IPS-NIHi11 (cell line): Measurements from ENCODE around the gene NDUFAF7.
"Not testable (repeated sequence)": the region's sequence is repeated elsewhere in the genome, so short reads cannot be mapped to it uniquely, and the experiment has no call there.

Experiments used
- DNase-seq: peaks from one replicate; pipeline ENCODE4 v3.0.0; 2012; ENCODE audit warnings: mixed read lengths, low spot score

NDUFAF7 gene

GRCh38 chr2:37231241-37232130 lies at the start of gene NDUFAF7, which contains the start of gene CEBPZ:
Gene NDUFAF7, plus strand, starts transcription at chr2:37231658. Its CDS starts 48 bp downstream, at chr2:37231706.
Gene CEBPZ, minus strand, starts transcription at chr2:37231596. Its CDS starts 29 bp downstream, at chr2:37231567.
- DNase-seq = peak; percentile 95

GRCh38 chr2:37181726-37182684 lies 49.5 kb upstream of the NDUFAF7 start:
- DNase-seq = no peak

GRCh38 chr2:37188570-37188969 lies 42.9 kb upstream of the NDUFAF7 start, which contains the start of gene SULT6B1:
Gene SULT6B1, minus strand, starts transcription at chr2:37188670. Its CDS starts 30 bp downstream, at chr2:37188640.
- no peak for DNase-seq

DNA sequence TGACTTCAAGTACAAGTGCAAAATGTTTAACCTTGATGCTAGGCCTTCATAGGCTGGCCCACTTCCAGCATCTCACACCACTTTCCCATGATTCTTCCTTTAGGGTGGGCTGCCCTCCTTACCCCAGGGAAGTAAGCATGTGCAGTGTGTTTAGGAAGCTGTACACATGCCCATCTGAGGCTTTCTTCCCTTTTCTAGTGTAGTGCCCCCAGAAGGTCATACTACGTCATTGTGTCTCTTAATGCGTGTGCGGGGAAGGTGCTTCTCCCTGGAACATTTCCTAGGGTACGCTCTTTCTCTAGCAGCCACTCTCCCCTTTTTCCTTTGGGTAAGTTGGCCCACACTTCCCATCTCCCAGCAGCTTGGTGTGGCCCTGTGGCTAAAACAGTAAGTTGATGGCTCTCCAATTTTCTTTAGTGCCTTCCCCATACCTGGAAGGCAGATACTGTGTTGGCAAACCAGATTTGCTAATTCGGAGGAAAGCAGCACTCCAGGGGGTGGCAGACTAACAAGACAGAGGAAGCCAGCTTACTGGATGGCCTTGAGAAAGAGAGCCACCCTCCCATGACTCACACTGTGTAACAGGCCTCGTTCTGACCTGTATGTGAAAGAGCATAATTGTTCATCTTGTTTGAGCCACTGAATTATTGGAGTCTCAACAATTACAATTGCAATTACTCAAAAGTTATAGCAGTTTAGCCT lies 41.9 kb upstream of the NDUFAF7 start:
- DNase-seq = peak; percentile 68

- DNase-seq = no peak
Measured at GRCh38 chr2:37190290-37190689, 41.2 kb upstream of the NDUFAF7 start.

- no peak for DNase-seq
Measured at GRCh38 chr2:37191253-37191652, 40.2 kb upstream of the NDUFAF7 start.

GRCh38 chr2:37191747-37192146 lies 39.7 kb upstream of the NDUFAF7 start:
- no peak for DNase-seq

- DNase-seq = no peak
Measured at GRCh38 chr2:37192551-37192950, 38.9 kb upstream of the NDUFAF7 start.

DNA sequence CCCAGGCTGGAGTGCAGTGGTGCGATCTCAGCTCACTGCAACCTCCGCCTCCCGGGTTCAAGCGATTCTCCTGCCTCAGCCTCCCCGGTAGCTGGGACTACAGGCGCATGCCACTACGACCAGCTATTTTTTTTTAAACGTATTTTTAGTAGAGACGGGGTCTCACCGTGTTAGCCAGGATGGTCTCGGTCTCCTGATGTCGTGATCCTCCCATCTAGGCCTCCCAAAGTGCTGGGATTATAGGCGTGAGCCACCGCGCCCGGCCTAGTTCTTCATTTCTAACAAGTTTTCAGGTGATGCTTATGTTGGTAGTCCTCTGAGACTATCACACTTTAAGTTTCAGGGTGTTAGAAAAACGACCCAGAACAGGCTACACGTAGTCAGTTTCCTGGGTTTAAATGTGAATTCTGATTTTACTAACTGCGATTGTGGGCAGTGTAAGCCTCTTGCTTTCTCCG lies 35.6 kb upstream of the NDUFAF7 start:
- not testable (repeated sequence) for DNase-seq

DNA sequence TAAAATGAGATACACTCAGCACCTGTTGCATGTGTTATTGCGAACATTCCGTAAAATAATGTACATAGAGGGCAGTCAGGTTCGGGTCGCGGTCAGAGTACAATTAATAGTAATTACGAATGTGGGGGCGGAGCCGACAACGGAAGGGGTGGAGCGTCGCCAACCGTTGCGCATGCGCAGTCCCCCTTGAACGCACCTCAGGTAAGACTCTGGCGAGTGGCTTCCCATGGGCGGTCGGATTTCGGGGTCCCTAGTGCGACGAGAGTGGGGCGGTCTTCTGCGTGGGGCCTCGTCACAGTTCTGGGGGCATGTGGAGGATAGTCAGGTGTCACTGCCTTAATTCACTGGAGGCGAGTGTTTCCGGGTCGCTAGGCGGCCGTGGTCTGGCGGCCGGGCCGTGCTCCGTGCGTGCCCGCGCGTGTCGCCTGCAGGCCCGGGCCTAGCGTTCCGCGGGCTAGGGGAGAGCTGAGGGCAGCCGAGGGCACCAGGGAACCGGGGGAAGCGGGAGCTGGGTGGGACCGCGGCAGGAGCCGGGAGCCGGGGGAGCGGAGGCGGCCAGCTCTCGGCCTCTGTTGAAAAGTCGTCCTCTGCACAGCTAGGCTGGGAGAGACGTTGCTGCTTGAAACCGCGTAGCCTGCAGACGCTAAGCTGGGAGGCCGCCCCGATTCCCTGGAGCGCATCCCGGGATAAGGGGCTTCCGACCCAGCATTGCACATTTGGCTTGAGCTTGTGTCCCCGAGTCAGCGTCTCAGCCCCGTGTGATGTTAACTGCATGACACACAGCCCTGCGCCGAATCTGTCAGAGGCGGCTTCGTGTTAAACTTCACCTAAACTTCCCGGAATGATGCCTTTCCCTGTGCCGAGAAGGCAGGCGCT lies 34.9 kb upstream of the NDUFAF7 start, which contains the start of gene CEBPZOS:
TSS of gene CEBPZOS (plus strand) at position 177 of the 876 bp plus-strand sequence. CDS start 3,209 bp downstream, outside the sequence.
- DNase-seq = peak; percentile 72

GRCh38 chr2:37198681-37199065 lies 32.8 kb upstream of the NDUFAF7 start:
- DNase-seq = no peak

DNA sequence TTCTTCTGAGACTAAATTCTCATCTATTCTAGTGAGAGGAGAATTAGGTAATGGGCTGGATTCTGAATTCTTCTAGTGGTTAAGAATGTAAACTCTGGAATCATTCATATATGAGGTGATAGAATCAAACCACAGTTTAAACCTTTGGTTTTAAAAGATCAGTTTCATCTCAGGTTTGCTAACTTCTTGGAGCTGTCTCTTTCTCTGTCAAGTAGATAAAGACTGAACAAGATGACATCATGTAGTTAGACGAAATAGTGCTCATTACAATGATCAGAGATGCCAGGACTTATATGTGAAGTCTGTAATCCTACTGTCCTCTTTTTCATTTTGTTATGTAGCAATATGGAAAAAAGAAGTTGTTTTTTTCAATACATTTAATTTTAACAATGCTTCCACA lies 30.2 kb upstream of the NDUFAF7 start:
- no peak for DNase-seq

DNA sequence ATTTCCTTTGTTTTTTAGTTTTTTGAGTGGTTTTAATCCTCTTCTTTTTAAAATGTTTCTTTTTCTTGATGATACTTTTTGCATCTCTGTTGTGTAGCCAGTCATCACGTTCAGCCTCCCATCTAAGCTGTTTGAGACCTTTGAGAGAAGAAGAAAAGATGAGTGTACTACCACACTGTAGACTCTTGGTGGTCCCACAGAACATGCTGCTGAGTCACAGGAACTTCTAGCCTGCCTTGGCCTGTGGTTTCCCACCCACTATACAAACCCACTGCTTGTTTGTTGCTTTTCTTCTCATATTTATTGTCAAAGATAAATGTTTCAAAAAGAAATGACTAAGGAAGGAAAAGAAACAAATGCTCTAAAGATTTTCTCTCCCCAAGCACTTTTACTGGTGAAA lies 29.7 kb upstream of the NDUFAF7 start:
- DNase-seq = no peak

GRCh38 chr2:37203708-37204107 lies 27.8 kb upstream of the NDUFAF7 start:
- DNase-seq = no peak

DNA sequence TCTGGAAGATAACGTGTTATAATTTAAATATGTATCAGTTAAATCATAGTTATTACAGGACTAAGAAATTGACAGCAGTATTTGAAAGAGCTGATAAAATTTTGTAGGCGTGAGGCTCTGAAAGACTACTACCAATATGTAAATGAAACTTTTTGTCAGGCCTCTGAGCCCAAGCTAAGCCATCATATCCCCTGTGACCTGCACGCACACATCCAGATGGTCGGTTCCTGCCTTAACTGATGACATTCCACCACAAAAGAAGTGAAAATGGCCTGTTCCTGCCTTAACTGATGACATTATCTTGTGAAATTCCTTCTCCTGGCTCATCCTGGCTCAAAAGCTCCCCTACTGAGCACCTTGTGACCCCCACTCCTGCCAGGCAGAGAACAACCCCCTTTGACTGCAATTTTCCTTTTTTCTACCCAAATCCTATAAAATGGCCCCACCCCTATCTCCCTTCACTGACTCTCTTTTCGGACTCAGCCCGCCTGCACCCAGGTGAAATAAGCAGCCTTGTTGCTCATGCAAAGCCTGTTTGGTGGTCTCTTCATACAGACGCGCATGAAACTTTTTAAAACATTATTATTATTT lies 26.3 kb upstream of the NDUFAF7 start:
- not testable (repeated sequence) for DNase-seq

DNA sequence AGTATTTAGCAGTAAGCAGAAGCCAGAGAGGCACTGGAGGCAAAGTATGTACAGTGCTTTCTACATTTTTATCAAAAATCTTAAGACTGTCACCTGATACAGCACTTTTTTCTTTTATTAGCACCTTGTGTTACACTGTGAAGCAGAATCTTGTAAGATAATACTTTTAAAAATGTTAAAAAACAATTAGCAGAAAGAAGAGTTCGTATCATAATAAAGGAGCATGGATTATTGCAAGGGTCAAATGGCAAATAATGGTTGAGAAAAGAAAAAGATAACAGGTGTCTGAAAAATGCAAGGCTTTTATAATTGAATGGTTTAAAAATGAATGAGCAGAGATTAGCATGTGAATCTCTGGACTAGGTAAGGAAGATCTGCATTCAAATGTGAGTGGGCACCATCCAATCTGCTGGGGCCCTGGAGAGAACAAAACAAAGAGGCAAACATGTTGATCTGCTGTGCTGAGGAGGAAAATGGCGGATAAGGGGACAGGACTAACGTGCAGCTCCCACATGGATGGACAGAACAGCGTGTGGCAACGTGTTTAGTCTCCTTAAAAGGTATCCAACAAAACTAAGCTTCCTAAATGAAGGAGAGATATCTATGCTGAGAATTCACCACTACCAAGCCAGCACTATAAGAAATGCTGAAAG lies 25.6 kb upstream of the NDUFAF7 start:
- DNase-seq = peak; percentile 52

GRCh38 chr2:37206760-37207159 lies 24.7 kb upstream of the NDUFAF7 start:
- DNase-seq = not testable (repeated sequence)

DNA sequence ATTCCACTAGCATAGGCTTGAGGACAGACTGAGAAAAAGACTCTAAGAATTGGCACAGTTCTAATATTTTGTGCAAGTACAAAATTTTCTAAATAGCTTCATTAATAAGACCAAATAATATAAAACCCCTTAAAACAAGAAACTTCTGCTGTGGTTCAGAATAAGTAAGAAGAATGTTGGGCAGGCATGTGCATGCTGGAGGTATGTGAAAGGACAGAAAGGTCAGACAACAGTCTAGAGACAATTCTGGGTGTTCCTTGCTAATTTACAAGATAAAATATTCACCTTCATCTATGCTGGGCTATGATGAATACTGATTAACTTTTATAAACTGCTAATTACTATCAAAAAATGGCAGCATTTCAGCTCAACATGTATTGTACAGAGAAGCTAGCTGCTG lies 20.2 kb upstream of the NDUFAF7 start:
- no peak for DNase-seq

GRCh38 chr2:37211939-37212338 lies 19.5 kb upstream of the NDUFAF7 start:
- DNase-seq = no peak

- DNase-seq = no peak
Measured at GRCh38 chr2:37215250-37215649, 16.2 kb upstream of the NDUFAF7 start.
